ENCODE measurements around the gene SLC38A11.
"Not testable (repeated sequence)": the region's sequence is repeated elsewhere in the genome, so short reads cannot be mapped to it uniquely, and the experiment has no call there.

SLC38A11 gene

DNA sequence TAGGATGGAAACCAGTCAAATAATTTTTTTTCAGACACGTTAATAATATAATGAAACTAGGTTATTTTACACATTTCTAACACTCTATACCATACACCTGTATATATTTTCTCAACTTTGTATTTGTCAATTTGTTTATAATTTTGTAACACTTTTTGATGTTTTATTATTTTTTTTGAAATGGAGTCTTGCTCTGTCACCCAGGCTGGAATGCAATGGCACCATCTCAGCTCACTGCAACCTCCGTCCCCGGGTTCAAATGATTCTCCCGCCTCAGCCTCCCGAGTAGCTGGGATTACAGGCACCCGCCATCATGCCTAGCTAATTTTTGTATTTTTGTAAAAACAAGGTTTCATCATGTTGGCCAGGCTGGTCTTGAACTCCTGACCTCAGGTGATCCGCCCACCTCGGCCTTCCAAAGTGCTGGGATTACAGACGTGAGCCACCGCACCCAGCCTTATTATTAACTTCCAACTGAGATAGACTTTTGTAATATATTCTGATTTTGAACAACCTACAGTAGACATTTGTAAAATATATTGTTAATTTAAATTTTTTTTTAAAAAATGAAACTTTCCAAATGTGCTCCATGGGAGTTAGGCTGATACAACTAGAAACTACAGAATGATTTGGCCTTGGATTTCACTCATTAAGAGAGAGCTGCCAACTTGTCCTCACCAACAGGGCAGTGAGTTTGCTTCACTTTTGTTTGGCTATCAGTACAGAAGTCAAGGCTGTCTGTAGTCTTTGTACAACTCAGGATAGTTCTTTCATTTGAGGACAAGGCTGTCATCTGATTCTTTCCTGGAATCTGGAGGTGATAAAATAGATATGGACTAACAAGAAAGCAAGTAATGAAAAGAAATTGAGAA lies 79.8 kb downstream of the SLC38A11 start:
- no peak for DNase-seq

DNA sequence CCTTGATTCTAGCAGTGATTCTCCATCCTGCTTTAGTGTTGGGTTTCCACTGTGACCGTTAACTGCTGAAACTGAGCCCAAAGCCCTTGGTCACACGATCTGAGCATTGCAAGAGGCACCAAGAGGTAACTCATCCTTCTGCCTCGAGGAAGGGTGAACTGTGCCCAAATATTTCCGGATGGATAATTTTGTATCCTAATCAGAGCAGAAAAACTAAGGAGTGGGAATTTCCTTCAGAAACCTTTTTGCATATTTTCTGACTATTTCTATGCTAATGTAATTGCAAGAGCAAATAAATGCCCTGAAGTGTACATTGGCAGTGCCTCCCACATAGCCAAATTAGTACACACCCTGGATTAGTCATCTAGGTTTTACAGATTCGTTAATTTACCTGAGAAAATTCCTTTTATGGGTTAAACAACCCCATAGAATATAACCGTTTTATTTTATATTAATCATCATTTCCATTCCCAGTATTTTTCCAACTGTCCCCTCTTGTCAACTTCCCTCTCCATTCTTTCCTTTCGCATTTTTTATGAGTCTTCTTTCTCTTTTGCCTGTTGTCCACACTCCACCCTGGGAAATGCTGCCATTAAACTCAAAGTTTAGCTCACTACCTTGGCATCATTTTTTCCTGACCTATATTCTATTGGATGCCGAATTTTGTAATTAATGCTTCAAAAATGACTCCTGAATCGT lies 82.0 kb downstream of the SLC38A11 start:
- DNase-seq: no peak

DNA sequence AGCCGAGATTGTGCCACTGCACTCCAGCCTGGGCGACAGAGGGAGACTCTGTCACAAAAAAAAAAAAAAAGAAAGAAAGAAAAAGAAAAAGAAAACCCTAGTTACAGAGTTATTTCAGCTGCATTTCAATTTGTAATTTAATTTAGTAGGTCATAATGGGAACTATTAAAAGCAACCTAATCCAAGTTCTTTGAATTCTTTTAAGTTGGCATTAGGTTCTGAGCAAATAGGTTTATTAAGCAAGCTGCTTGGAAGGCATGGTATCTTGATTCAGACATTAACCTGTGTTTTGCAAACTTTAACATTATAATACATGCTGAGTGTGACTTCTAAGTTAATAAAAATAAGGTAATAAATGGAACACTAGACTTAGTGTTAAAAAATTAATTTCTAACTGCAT lies 83.9 kb downstream of the SLC38A11 start:
- no peak for DNase-seq

DNA sequence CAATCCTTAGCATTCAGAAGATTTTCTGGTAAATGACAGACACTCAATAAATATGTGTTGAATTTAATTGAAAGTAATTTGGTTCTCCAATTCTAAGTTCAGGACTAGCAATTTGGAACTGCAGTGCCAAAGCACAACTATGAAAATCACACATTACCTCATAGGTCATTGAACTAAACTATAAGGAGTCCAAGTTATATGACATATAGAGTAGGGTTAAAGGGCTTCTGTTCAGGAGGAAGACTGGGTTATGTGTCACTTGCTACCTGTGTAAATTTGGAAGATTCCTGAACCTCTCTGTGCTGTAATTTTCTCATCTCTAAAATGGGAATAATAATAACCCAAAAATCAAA lies 85.9 kb downstream of the SLC38A11 start:
- no peak for DNase-seq

DNA sequence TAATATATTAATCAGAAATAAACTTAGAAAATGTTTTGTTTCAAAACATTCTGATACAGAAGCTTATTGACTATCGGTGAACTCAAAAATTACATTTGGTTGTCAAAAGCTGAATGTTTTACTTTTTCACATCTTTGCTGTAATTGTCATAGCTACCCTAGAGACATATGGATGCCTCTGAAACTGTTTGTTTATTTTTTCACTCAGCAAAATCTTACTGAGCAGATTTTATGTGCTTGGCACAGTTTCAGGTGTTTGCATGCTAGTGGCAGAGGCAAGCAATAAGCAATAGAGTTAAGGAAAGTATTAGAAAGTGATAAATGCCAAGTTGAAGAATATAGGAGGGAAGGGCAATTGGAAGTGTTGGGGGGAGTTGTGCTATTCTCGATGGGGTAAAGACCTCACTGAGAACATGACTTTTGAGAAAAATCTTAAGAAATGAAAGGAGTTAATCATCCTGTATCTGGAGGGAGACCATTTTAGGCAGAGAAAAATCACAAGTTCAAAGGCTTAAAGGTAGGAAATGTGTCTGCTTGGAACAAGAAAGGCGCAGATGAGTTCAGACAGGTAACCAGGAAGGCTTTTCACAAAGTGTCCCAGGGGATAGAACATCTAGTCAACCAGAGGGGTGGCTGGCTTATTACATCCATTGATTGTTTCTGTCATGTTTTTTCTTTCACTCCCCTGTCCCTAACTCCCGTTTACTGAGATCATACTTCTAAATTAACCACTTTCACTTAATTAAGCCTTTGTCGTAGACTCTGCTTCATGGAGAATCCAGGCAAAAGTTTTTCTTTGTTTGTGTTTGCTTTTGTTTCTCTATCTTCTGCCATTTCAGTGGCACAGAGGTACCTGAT lies 86.5 kb downstream of the SLC38A11 start:
- no peak for DNase-seq

DNA sequence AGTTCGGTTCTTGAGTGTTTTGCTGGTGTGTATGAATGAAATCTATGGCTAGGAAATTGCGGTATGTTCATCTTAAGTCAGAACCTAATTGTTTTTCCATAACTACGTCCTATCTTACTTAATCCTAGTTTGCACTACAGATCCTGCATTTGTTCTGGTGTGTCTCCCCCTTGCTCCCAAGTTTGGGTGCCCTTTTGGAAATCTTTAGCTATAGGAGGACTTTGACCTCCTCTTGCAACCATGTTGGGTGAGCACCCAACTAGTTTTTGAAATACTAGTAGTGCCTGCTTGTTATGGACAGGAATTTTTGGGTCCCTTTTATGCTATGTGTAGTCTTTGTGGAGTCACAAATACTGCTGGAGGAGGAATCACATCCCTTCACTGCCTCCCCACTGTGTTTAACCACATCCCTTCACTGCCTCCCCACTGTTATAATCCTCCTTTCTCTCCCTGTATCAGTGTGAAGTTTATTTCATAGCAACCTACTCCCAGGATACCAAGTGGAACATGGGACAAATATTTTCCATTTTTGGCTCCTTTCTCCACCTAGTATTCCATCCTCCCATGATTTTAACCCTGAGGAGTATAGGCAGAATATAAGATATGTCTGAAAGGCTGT lies 87.4 kb downstream of the SLC38A11 start:
- no peak for DNase-seq

DNA sequence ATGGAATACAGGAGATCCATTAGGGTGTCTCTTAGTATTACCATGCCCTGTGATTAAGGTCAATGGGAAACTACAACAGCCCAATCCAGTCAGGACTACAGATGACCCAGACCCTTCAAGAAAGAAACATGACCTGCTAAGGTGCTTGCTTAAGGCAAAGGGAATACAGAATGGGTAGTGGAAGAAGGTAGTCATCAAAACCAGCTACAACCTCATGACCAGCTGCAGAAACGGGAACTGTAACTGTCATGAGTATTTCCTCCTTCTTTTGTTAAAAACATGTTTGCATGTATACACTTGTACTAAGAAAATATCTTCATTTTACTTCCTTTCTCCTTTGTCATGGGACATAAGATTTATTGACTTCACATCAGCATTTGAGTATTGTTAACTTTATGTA lies 88.9 kb downstream of the SLC38A11 start:
- not testable (repeated sequence) for DNase-seq

DNA sequence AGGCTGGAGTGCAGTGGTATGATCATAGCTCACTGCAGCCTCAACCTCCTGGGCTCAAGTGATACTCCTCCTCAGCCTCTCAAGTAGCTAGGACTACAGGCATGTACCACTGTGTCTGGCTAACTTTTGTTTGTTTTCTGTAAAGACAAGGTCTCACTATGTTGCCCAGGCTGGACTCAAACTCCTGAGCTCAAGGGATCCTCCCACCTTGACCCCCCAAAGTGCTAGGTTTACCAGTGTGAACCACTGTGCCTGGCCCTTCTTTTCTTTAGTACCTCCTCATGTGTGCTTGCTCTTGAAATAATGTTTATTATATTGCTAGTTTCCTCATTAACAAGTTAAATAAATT lies 94.7 kb downstream of the SLC38A11 start:
- no peak for DNase-seq

DNA sequence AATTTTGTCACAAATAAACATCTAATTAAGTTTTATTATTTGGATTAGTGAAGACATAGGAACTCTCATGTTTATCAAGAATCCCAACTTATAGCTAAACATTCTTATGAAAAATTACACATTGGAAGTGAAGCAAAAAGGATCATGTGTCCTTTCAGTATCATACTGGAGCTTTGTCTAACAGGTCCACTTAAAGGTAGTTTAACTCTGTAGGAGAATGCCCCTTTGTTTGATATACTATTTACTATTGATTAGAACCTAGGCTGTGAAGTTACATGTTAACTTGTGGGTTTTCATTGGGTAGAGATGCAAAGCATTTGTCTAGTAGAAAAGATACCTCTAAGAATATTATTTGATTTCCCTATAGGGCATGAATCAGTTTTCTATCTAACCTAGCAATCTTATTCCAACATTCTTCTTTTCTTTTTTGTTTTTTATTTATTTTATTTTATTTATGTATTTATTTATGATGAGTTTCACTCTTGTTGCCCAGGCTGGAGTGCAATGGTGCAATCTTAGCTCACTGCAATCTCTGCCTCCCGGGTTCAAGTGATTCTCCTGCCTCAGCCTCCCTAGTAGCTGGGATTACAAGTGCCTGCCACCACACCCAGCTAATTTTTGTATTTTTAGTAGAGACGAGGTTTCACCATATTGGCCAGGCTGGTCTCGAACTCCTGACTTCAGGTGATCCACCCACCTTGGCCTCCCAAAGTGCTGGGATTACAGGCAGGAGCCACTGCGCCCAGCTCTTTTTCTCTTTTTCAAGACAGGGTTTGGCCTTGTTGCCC lies 95.2 kb downstream of the SLC38A11 start:
- DNase-seq: not testable (repeated sequence)

DNA sequence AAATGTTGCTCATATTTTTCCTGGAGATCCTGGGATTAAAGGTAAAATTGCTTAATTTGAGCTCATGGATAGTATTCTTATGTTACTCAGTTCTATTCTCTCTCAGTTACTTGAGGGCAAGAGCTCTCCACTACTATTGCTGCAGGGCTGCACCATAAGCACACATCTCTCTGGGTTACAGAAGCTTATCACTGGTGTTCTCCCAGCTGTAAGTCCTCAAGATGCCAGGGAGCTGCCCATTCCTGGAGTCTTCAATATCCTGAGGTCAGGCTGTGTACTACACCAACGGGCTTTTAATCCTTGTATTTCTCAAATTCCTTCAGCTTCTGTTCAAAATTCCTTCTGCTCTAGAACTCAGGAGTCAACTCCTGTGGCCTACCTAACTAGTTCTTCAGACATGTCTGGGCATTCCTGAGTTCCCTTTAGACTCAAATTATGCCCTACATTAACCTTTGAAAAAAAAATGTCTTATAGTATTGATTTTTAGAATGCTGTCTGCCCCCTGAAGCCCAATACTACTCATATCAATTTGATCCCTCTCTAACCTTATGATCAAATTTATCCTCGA lies 96.0 kb downstream of the SLC38A11 start:
- DNase-seq: no peak

DNA sequence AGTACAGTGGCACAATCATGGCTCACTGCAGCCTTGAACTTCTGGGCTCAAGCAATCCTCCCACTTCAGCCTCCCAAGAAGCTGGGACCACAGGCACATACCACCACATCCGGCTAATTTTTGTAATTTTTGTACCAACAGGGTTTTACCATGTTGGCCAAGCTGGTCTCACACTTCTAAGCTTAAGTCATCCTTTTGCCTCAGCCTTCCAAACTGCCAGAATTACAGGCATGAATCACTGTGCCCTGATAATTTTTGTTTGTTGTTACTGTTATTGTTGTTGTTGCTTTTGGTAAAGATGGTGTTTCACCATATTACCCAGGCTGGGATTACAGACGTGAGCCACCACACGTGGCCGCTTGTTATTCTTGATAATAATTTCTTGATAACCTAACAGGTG lies 103.2 kb downstream of the SLC38A11 start:
- no peak for DNase-seq

DNA sequence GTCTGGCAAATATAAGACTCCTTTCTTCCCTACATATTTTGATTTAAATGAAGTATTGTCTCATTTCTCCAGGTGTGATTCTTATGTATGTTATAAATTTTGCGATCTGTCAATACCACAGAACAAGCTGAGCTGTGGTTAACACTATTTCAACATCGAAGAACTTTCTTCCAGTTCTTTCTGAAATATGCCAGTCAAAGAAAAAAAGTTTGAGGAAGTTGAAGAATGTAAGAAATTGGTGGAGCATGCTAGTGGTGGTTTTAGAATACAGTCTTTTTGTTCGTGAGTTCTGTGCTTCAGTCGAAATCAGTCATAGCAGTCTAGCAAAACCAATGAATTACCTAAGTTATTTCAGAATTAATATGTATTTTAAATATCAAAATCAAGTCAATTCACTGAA lies 105.1 kb downstream of the SLC38A11 start:
- no peak for DNase-seq

DNA sequence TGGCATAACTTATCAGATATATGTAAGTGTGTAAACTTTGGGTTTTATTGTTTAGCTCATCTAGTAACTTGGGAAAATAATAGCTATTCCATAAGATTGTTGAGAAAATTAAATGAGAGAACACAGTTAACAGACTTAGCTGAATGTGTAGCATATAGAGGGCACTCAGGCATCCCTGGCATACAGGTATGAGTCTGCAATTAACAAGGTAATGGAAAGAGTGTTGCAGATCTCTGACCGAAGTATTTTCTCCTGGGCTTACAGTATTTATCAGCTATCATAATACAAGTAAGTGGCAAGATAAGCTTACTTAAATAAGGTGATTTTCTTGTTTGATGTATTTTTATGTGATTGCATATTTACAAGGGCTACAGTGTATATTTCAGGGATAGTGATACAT lies 105.8 kb downstream of the SLC38A11 start:
- no peak for DNase-seq

DNA sequence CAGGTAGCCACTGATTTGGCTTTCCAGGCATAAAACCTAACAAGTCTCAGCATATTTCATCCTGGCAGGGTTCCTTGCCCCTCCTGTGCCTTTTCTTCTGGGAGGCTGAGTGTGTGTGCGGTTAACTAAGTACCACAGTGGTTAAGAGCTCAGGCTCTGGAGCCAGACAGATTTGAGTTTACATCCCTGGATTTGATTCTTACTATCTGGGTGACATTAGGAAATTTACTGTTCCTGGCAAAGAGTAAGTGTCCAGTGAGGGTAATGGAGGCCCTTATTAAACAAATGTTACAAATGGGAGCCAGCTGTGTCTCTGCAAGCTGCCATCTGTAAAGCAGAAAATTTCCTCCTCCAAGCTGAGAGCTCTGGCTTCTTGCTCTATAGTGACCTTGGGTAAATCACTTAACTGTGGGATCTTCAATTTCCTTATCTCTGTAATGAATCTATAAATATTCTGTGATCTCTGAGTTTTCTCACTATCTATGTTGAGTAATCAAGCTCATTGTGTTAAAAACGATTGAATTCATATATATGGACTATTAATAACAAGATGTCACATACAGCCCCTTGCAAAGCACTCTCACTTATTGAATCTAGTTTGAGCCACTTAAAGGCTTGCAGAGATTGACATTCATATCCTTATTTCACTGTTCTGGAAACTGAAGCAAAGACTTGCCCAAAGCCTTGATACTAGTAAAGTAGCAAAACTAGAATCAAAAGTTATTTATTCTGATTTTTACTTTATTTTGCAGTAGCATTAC lies 107.2 kb downstream of the SLC38A11 start:
- DNase-seq: no peak

DNA sequence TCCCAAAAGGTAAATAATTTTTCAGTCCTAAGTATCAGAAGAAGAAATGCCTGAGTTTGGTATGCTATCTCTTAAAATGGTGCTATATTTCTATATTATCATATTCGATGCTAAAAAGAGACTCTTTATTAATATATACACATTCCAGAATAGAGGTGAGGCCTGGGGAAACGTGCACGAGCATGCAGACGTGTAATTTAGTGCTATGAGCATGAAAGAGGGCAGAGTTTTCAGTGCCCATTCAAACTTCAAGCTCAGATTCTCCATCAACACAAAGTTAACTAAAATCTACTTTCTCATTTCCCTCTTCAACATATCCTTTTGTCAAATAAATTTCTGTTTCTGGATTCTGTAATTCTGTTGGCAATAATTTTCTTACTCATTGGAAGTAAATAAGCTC lies 108.0 kb downstream of the SLC38A11 start:
- DNase-seq: no peak

DNA sequence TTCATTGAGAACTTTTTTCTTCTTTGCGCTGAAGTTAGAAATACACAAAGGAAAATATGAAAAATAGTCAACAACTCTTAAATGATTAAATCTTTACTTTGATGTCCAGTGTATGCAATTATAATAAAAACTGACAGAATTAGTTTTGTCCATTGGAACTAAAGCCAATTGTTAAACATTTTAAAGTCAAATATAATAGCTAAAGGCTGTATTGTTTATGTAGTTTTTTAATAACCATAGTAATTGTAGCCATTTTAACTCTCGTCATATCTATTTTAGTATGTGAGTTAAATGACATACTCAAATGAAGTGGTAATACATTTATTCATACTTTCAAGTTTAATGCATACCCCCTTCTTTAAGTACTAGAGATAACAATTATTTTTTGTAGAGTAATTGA lies 109.0 kb downstream of the SLC38A11 start:
- DNase-seq: no peak

Measured in stimulated activated CD4-positive, alpha-beta T cell treated with anti-CD3 and anti-CD28 coated beads, Interleukin-15, amount 100 ng/mL, for 24 hours (primary cell).